ENCODE data around the gene ZMIZ1. TPM values are rescaled to one million over a fixed set of nuclear protein-coding genes. Genes with fewer than 3 reads are reported as not detected.
"Not testable (repeated sequence)": the region's sequence is repeated elsewhere in the genome, so short reads cannot be mapped to it uniquely, and the experiment has no call there.

The ZMIZ1 gene
- total RNA-seq, 4 donors from 2014 or later = 58.1 to 87.4 (median 74.2) TPM

GRCh38 chr10:79333513-79333912, 264.7 kb downstream of the ZMIZ1 start:
- 76 to 84% methylated on average over 2 of the region's 2 CpGs for WGBS, 2 donors
- no peak for TF ChIP-seq CTCF (IDR thresholded peaks at IDR 0.05)
- TF ChIP-seq POLR2A (IDR thresholded peaks at IDR 0.05) = no peak
- intact Hi-C loops (cut with DNase I; ENCODE audit: low total_unique reads) = no loop called here
- H3K4me3 ChIP-seq (ENCODE audit: low read depth, poor library complexity, severe bottlenecking) = no peak overlapping the region
- no peak for DNase-seq (ENCODE audit: low spot score in 2 of 2)

DNA sequence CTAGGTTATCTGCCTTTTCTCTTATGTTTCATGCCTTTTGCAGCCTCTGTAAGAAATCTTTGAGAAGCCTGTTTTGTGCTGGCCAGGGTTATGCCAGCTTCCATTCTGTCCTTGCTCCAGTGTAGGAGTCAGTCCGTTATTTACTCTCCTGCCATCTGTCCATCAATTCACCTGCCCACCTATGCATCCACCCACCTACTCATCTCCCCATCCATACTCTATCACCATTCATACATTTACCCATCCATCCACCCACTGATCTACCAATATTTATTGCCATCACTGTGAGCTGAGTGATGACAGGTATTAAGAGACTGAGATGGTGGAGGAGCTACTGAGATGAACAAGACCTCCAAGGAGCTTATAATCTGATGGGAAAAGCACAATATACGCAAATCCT, 265.8 kb downstream of the ZMIZ1 start:
- H3K4me3 ChIP-seq (ENCODE audit: low read depth, poor library complexity, severe bottlenecking) = no peak overlapping the region
- DNase-seq (ENCODE audit: low spot score in 2 of 2) = no peak
- WGBS, 2 donors = 97% methylated on average over 2 of the region's 2 CpGs
- intact Hi-C loops (cut with DNase I; ENCODE audit: low total_unique reads) = no loop called here
- TF ChIP-seq CTCF (IDR thresholded peaks at IDR 0.05) (no peak), POLR2A (IDR thresholded peaks at IDR 0.05) (no peak)

DNA sequence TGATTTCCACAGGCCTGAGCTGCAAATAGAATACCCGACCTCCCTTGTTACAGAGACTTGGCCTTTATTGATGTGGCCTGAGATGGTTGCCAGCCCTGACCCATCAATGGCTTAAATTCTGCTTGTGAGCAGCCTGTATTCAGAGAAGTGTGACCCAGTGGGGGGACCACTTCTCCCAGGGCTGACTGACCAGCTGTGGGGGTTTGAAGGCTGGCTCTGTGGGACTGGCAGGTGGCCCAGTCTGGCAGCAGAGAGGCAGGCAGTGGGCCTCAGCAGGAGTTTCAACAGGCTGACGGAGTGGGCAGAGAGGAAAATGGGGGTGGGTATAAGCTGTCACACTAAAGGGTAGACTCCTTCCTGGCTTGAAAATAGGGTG, 266.3 kb downstream of the ZMIZ1 start:
- no peak overlapping the region for H3K4me3 ChIP-seq (ENCODE audit: low read depth, poor library complexity, severe bottlenecking)
- WGBS, 2 donors = 92% methylated on average over 2 of the region's 2 CpGs
- no peak for TF ChIP-seq POLR2A (IDR thresholded peaks at IDR 0.05)
- DNase-seq (ENCODE audit: low spot score in 2 of 2) = no peak
- intact Hi-C loops (cut with DNase I; ENCODE audit: low total_unique reads) = no loop called here

DNA sequence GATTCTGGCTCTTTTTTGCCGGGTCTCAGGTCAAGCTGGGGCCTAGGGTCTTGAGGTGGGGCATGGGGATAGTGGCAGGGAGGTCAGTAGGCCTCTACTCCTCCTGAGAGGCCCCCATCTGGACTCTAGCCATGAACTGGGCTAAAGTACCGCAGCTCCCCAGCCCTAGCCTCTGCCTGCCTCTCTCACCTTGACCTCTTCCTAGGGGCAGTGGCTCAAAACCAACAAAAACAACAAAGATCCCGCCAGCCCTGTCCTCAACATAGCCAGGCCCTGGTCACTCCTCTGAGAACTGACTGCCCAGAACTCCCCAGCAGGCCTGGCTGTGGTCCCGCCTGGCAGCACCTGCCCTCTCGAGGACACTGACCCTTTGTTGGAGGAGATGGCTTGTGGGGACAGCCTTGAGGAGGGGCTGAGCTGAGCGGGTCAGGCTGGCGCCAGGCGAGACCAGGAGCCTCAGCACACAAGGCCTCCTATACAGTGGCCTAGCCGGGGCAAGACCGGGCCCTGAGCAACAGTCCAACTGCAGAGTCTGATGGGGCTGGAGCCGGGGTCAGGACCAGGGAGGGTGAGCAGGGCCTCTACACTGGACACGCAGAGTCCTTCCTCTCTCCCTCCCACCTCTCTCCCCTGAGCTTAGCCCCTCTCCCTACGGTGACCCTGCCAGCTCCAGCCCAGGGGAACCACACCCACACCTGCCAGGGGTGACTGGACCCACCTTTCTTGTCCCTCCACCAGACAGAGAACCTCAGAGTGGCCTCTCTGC, 266.9 kb downstream of the ZMIZ1 start:
- 90 to 94% methylated on average over 13 of the region's 13 CpGs for WGBS, 2 donors
- no peak overlapping the region for H3K4me3 ChIP-seq (ENCODE audit: low read depth, poor library complexity, severe bottlenecking)
- DNase-seq (ENCODE audit: low spot score in 2 of 2) = no peak
- no peak for TF ChIP-seq POLR2A (IDR thresholded peaks at IDR 0.05)
- TF ChIP-seq CTCF (IDR thresholded peaks at IDR 0.05) = peak in 1 of 3 donors; percentile 36
- intact Hi-C loops (cut with DNase I; ENCODE audit: low total_unique reads) = no loop called here

- no peak overlapping the region for H3K4me3 ChIP-seq (ENCODE audit: low read depth, poor library complexity, severe bottlenecking)
- DNase-seq (ENCODE audit: low spot score in 2 of 2) = no peak
- intact Hi-C loops (cut with DNase I; ENCODE audit: low total_unique reads) = no loop called here
- 93 to 100% methylated on average over 3 of the region's 3 CpGs for WGBS, 2 donors
- TF ChIP-seq POLR2A (IDR thresholded peaks at IDR 0.05) (no peak), CTCF (IDR thresholded peaks at IDR 0.05) (no peak)
These were observed 267.5 kb downstream of the ZMIZ1 start for GRCh38 chr10:79336276-79336675.

GRCh38 chr10:79336739-79337138, 268.0 kb downstream of the ZMIZ1 start:
- no peak for DNase-seq (ENCODE audit: low spot score in 2 of 2)
- intact Hi-C loops (cut with DNase I; ENCODE audit: low total_unique reads) = no loop called here
- H3K4me3 ChIP-seq (ENCODE audit: low read depth, poor library complexity, severe bottlenecking) = no peak overlapping the region
- WGBS, 2 donors = 81 to 83% methylated on average over 6 to 7 of the region's 7 CpGs
- TF ChIP-seq CTCF (IDR thresholded peaks at IDR 0.05) (no peak), POLR2A (IDR thresholded peaks at IDR 0.05) (no peak)

DNA sequence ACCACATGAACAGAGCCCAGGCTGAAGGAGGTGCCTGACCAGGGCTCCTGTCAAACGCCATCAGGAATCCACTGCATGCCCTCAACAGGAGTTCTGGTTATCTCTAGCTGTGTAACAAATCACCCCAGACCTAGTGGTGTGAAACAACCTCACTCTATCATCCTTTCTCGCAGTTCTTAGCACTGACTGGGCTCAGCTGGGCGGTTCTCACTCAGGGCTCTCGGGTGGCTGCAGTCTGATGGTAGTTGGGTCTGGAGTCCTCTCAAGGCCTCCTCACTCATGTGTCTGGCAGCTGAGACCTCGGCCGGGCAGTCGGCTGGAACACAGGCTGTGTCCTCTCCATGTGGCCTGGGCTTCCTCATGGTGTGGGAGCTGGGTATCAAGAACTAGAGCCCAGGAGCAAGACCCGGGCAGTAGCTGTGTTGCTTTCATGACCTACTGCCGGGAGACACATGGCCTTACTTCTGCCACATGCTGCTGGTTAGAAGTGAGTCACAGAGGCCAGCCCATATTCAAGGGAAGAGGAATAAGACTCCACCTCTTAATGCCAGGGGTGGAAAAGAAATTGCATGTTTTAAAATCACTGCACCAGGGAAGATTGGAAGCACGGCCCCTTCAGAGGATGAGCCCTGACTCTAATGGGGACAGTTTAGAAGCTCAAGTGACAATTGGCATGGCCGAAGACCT, 269.2 kb downstream of the ZMIZ1 start:
- H3K4me3 ChIP-seq (ENCODE audit: low read depth, poor library complexity, severe bottlenecking); intact Hi-C loops (cut with DNase I; ENCODE audit: low total_unique reads); DNase-seq (ENCODE audit: low spot score in 2 of 2): not testable (repeated sequence)
- 97 to 98% methylated on average over 7 of the region's 11 CpGs for WGBS, 2 donors

Measured in lower leg skin (tissue), 4 donors.